NB4 (cell line): ENCODE data around the gene OR2J1.

Experiments used
- CTCF ChIP-seq: IDR thresholded peaks from one replicate; pipeline ENCODE4 v1.5.1; 2012; ENCODE audit warnings: low read depth, low read length
- MAX ChIP-seq: IDR thresholded peaks from 2 replicates; pipeline ENCODE4 v1.6.1; 2011; ENCODE audit warnings: low read depth, low read length
- MYC ChIP-seq: IDR thresholded peaks from 2 replicates; pipeline ENCODE4 v1.6.1; 2011; ENCODE audit warnings: low read depth, low read length
- POLR2A ChIP-seq: IDR thresholded peaks from 2 replicates; pipeline ENCODE4 v1.6.1; 2011; ENCODE audit warnings: mild to moderate bottlenecking; ENCODE audit not compliant: insufficient read length; ENCODE audit errors: extremely low read depth

GRCh38 chr6:29137724-29138123, 38.4 kb downstream of the OR2J1 start:
- TF ChIP-seq CTCF (no peak), MYC (no peak), MAX (no peak), POLR2A (no peak)
